ENCODE measurements around the gene DUSP15.
"Not testable (repeated sequence)": the region's sequence is repeated elsewhere in the genome, so short reads cannot be mapped to it uniquely, and the experiment has no call there.

The DUSP15 gene

GRCh38 chr20:31822421-31823330, 47.7 kb downstream of the DUSP15 start:
- peak; percentile 94 for DNase-seq (ENCODE audit: low spot score)

GRCh38 chr20:31821427-31821826, 48.9 kb downstream of the DUSP15 start:
- DNase-seq (ENCODE audit: low spot score): no peak

GRCh38 chr20:31820228-31820627, 50.1 kb downstream of the DUSP15 start:
- DNase-seq (ENCODE audit: low spot score): peak; percentile 42

DNA sequence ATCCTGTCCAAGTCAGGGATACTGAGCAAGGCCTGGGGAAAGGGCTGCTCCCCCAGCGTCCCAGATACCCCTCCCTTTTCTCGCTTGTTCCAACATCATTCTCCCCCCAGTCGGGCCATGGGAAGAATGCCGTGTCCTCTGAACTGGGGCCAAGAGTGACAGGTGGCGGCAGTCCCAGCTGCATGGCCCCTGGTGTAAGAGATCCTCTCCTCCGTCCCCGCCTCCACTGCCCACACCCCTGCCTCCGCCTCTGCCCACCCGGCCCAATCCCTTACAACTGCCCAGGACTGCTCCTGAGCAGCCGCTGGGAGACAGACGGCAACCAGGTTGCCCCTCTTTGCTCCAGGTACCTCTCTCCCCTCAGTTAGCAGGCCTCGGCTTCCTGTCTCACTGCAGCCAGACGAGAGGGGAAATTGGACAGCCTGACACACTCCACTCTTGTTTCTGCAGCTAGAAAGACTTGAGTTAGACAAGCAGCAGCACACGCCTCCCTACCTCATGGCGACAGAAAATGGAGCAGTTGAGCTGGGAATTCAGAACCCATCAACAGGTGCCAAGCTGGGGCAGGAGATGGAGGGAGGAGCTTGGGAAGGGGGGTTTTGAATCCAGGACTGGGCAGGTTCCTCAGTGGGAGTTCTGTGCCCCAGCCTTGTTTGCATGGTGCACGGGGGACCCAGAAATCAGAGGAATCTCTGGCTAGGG, 51.1 kb downstream of the DUSP15 start, which contains the start of gene MYLK2:
Gene MYLK2 (plus strand): TSS at position 274 of the 702 bp plus-strand sequence. CDS start 225 bp downstream, at position 499.
- DNase-seq (ENCODE audit: low spot score): peak; percentile 45

- DNase-seq (ENCODE audit: low spot score): no peak
These were observed 51.9 kb downstream of the DUSP15 start for GRCh38 chr20:31818376-31818908.

- no peak for DNase-seq (ENCODE audit: low spot score)
These were observed 52.9 kb downstream of the DUSP15 start for GRCh38 chr20:31817461-31817860.

- no peak for DNase-seq (ENCODE audit: low spot score)
These were observed 54.1 kb downstream of the DUSP15 start for GRCh38 chr20:31816221-31816620.

GRCh38 chr20:31815408-31816188, 54.7 kb downstream of the DUSP15 start:
- no peak for DNase-seq (ENCODE audit: low spot score)

DNA sequence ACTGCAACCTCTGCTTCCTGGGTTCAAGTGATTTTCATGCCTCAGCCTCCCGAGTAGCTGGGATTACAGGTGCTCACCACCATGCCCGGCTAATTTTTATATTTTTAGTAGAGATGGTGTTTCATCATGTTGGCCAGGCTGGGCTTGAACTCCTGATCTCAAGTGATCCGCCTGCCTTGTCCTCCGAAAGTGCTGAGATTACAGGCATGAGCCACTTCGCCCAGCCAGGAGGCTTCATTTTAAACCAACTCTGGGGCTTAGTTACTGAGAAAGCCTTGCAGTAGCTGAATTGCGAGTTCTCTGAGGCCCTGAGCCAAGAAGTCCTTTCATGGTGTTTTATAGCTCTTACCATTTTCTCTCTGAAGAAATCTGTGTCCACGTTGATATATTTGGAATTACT, 56.2 kb downstream of the DUSP15 start:
- not testable (repeated sequence) for DNase-seq (ENCODE audit: low spot score)

DNA sequence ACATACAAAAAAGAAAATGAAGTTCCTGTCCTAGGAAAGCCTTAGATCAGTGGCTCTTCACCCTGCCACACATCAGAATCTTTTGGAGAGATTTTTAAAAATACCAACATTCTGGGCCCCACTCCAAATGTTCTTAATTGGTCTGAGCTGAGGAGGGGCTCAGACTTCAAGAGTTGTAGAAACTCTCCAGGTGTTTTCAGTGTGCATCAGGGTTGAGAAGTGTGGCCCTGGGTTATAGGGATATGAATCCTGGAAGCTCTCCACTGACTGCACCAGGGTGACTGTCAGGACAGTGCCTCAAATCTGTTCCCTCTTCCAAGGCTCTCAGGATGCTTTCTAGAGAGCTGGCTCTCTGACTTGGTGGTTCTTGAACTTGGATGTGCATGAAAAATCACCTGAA, 56.7 kb downstream of the DUSP15 start:
- no peak for DNase-seq (ENCODE audit: low spot score)

GRCh38 chr20:31811796-31812728, 58.3 kb downstream of the DUSP15 start:
- no peak for DNase-seq (ENCODE audit: low spot score)

DNA sequence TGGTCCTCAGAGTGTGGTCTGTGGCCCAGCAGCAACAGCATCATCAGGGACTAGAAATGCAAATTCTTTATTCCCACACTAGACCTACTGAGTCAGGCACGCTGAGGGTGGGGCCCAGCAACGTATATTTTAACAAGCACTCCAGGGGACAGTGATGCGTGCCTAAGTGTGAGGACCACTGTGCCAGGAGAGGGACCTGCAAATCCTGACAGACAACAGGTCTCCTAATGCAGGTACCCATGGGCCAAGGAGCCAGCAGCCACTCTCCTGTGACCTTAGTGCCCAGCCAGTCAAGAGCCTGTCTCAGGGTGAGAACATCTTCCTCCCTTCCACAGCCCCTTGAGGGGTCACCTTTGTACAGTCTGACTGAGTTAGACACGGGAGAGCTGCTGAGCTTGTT, 59.1 kb downstream of the DUSP15 start:
- no peak for DNase-seq (ENCODE audit: low spot score)
